Measurements from ENCODE around the gene EPHA4. TPM values are rescaled to one million over a fixed set of nuclear protein-coding genes. Genes with fewer than 3 reads are reported as not detected.

Gene EPHA4
- total RNA-seq, 2 donors from 2014 or later: 70.7 to 88.2 TPM

DNA sequence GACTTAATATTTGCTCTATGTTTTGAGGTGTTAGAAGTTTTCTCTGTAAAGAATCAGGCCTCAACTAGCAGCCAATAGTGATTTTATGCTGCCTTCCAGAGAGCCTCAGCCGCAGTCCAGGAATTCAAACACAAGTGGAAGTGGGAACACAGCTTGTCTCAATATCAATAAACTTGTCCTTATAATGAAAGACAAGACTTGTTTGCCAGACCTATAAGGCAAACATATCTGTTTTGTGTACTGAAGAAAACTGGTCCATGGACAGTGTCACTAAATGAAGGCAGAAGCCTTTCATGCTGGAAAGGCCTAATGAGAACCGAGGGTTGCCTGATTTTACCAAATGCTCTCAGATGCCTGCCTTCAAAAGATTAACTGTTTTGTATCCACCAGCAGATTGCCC is 182.2 kb downstream of the EPHA4 start:
- Mint-ChIP-seq H3K27ac (no peak overlapping the region), H3K27me3 (peaks cover 13% of the 10 kb centered on the region), H3K4me3 (no peak overlapping the region), H3K36me3 (ENCODE audit: low read depth) (no peaks in the 10 kb centered on the region), H3K4me1 (no peaks in the 10 kb centered on the region)
- DNase-seq: no peak
- ATAC-seq: no peak
- H3K9me3 ChIP-seq (ENCODE audit: control insufficient read depth, low read length, poor library complexity, severe bottlenecking): no peaks in the 10 kb centered on the region

GRCh38 chr2:221389421-221389820 is 182.7 kb downstream of the EPHA4 start:
- no peak overlapping the region for H3K4me3 Mint-ChIP-seq
- H3K9me3 ChIP-seq (ENCODE audit: control insufficient read depth, low read length, poor library complexity, severe bottlenecking): no peaks in the 10 kb centered on the region
- no peaks in the 10 kb centered on the region for H3K4me1 Mint-ChIP-seq
- ATAC-seq (no peak), DNase-seq (no peak)
- H3K36me3 Mint-ChIP-seq (ENCODE audit: low read depth): no peaks in the 10 kb centered on the region
- peaks cover 13% of the 10 kb centered on the region for H3K27me3 Mint-ChIP-seq
- no peak overlapping the region for H3K27ac Mint-ChIP-seq

DNA sequence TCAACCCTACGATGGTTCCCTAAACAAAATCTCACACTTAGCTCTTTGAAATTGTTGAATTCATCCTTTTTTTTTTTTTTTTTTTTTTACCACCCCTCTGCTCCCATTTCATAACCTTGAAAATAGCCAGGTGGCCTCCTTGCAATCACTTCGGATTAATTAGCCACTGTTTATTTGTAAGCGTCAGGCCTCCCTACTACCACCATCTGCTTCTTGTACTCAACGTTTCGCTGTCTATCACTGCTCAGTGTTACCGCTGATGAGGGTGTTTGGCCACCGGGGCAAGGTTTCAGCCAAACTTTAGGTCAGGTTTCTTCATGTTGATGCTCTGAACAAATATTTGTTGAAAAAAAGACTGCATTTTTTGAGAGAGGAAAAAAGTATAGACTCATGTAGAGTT is 183.2 kb downstream of the EPHA4 start:
- no peak overlapping the region for H3K27ac Mint-ChIP-seq
- DNase-seq (no peak), ATAC-seq (no peak)
- no peaks in the 10 kb centered on the region for H3K36me3 Mint-ChIP-seq (ENCODE audit: low read depth)
- H3K4me1 Mint-ChIP-seq: no peaks in the 10 kb centered on the region
- H3K27me3 Mint-ChIP-seq: peaks cover 13% of the 10 kb centered on the region
- H3K4me3 Mint-ChIP-seq: no peak overlapping the region
- no peaks in the 10 kb centered on the region for H3K9me3 ChIP-seq (ENCODE audit: control insufficient read depth, low read length, poor library complexity, severe bottlenecking)

DNA sequence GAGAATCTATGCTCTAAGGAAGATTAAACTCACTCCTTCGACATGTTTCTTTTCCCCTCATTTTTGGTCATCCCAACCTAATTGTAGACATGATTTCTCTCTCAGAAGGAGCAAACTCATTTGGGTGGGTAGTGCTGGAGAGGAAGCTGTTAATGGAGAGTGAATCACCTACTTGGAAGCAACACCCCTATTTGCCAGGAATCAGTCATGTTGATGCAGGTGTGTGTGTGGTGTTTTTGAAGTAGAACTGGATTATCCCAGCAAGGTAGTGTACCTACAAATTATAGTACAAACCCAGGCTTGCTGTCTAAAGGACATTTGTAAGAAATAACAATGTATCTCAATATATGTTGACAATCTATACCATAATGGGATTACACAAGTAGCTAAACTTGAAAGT is 186.4 kb downstream of the EPHA4 start:
- no peak overlapping the region for H3K27ac Mint-ChIP-seq
- no peaks in the 10 kb centered on the region for H3K4me1 Mint-ChIP-seq
- H3K27me3 Mint-ChIP-seq: peaks cover 4% of the 10 kb centered on the region
- no peak for ATAC-seq
- no peak overlapping the region for H3K4me3 Mint-ChIP-seq
- DNase-seq: no peak
- H3K36me3 Mint-ChIP-seq (ENCODE audit: low read depth): no peaks in the 10 kb centered on the region
- H3K9me3 ChIP-seq (ENCODE audit: control insufficient read depth, low read length, poor library complexity, severe bottlenecking): no peaks in the 10 kb centered on the region

DNA sequence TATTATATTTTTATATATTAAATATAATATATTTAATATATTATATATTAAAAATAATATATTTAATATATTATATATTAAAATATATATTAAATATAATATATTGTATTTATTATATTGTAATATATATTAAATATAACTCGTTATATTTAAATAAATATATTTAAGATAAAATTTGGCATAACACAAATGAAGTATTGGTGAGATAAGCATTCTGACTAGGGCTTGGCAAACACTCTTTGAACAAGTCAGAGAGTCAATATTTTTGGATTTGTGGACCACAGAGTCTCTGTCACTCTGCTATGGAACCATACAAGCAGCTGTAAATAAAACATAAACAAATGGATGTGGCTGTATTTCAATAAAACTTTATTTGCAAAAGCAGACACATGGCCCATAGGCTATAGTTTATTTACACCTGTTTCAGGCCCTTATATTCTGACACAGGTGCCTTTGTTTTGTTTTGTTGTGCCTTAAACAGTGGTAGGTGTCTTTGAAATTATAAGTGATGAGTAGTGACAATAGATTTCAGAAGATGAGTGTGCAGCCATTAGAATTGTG is 190.1 kb downstream of the EPHA4 start:
- DNase-seq: no peak
- no peak for ATAC-seq
- Mint-ChIP-seq H3K36me3 (ENCODE audit: low read depth) (no peaks in the 10 kb centered on the region), H3K4me3 (no peak overlapping the region), H3K4me1 (peaks cover 10% of the 10 kb centered on the region), H3K27me3 (no peaks in the 10 kb centered on the region), H3K27ac (no peak overlapping the region)
- no peaks in the 10 kb centered on the region for H3K9me3 ChIP-seq (ENCODE audit: control insufficient read depth, low read length, poor library complexity, severe bottlenecking)

GRCh38 chr2:221380686-221381085 is 191.4 kb downstream of the EPHA4 start:
- ATAC-seq (no peak), DNase-seq (no peak)
- peaks cover 10% of the 10 kb centered on the region for H3K4me1 Mint-ChIP-seq
- H3K4me3 Mint-ChIP-seq: no peak overlapping the region
- no peaks in the 10 kb centered on the region for H3K9me3 ChIP-seq (ENCODE audit: control insufficient read depth, low read length, poor library complexity, severe bottlenecking)
- no peaks in the 10 kb centered on the region for H3K36me3 Mint-ChIP-seq (ENCODE audit: low read depth)
- H3K27me3 Mint-ChIP-seq: no peaks in the 10 kb centered on the region
- H3K27ac Mint-ChIP-seq: no peak overlapping the region

DNA sequence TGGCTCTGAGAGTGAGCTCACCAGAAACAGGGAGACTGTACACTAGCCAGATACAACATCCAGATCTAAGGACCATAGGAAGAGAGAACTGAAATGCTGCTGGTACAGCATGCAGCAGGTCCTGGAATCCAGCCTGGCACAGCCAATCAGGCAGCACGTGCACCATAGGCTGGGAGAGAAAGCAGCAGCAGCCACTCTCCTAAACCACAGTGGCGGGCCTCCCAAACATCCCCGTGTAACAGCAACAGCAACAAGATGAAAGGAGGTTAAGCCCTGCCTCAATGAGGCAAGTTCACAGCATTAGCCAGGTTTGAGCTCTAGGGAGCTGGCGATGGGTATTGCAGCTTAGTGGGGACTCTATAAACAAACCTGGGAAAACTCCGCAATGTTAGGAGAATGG is 192.0 kb downstream of the EPHA4 start:
- Mint-ChIP-seq H3K36me3 (ENCODE audit: low read depth) (no peaks in the 10 kb centered on the region), H3K4me3 (peak overlapping the region; percentile 25), H3K27ac (no peak overlapping the region), H3K4me1 (peaks cover 10% of the 10 kb centered on the region), H3K27me3 (no peaks in the 10 kb centered on the region)
- ATAC-seq (no peak), DNase-seq (no peak)
- H3K9me3 ChIP-seq (ENCODE audit: control insufficient read depth, low read length, poor library complexity, severe bottlenecking): no peaks in the 10 kb centered on the region

- H3K9me3 ChIP-seq (ENCODE audit: control insufficient read depth, low read length, poor library complexity, severe bottlenecking): no peaks in the 10 kb centered on the region
- no peak for ATAC-seq
- peaks cover 10% of the 10 kb centered on the region for H3K4me1 Mint-ChIP-seq
- no peak overlapping the region for H3K4me3 Mint-ChIP-seq
- H3K27me3 Mint-ChIP-seq: peaks cover 1% of the 10 kb centered on the region
- H3K27ac Mint-ChIP-seq: peak overlapping the region; percentile 30
- H3K36me3 Mint-ChIP-seq (ENCODE audit: low read depth): no peaks in the 10 kb centered on the region
- DNase-seq: no peak
Observed at GRCh38 chr2:221377597-221377996, 194.5 kb downstream of the EPHA4 start.

DNA sequence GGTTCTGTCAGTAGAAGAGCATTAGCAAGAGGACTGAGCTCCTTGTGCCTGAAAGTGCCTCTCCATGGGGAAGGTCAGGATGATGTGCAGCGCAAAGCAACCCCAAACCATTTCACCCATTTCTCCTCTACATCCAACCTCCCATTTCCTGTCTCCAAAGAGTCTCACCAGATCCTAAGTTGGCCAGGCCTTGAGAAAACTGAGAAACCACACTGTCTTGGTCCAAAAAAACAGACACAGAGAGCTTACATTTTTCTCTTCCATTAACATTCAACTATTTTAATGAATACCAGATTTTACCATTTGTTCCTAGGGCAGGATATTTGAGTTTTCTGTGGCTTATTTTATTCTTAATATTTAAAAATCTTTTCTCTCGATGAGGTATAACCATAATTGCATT is 195.0 kb downstream of the EPHA4 start:
- ATAC-seq (no peak), DNase-seq (no peak)
- H3K4me3 Mint-ChIP-seq: no peak overlapping the region
- H3K36me3 Mint-ChIP-seq (ENCODE audit: low read depth): no peaks in the 10 kb centered on the region
- H3K4me1 Mint-ChIP-seq: peaks cover 10% of the 10 kb centered on the region
- no peak overlapping the region for H3K27ac Mint-ChIP-seq
- no peaks in the 10 kb centered on the region for H3K9me3 ChIP-seq (ENCODE audit: control insufficient read depth, low read length, poor library complexity, severe bottlenecking)
- peaks cover 6% of the 10 kb centered on the region for H3K27me3 Mint-ChIP-seq

- peaks cover 26% of the 10 kb centered on the region for H3K27me3 Mint-ChIP-seq
- no peak overlapping the region for H3K27ac Mint-ChIP-seq
- no peaks in the 10 kb centered on the region for H3K36me3 Mint-ChIP-seq (ENCODE audit: low read depth)
- no peak overlapping the region for H3K4me3 Mint-ChIP-seq
- ATAC-seq (no peak), DNase-seq (no peak)
- peaks cover 4% of the 10 kb centered on the region for H3K4me1 Mint-ChIP-seq
- H3K9me3 ChIP-seq (ENCODE audit: control insufficient read depth, low read length, poor library complexity, severe bottlenecking): no peaks in the 10 kb centered on the region
Observed at GRCh38 chr2:221374234-221374633, 197.9 kb downstream of the EPHA4 start.

DNA sequence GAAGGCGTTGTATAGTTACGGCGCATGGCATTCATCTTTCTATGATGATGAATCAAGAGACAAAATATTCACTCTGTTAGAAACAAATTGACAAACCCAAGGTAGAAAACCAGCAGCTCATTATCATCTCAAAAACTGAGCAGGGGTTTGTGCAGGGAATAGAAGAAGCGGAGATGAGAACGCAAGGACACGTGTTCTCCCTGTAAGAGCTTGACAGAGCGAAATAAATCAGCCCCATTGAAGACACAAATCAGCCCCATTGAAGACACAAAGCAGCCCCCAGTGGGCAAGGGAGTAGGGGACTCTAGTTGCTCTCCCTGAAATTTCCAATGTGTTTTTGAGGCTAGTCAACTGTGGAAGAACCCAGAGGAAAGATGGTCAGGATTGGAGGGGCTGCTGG is 199.2 kb downstream of the EPHA4 start:
- ATAC-seq (no peak), DNase-seq (no peak)
- Mint-ChIP-seq H3K4me3 (no peak overlapping the region), H3K4me1 (peaks cover 4% of the 10 kb centered on the region), H3K27ac (no peak overlapping the region), H3K27me3 (peaks cover 28% of the 10 kb centered on the region), H3K36me3 (ENCODE audit: low read depth) (no peaks in the 10 kb centered on the region)
- no peaks in the 10 kb centered on the region for H3K9me3 ChIP-seq (ENCODE audit: control insufficient read depth, low read length, poor library complexity, severe bottlenecking)

DNA sequence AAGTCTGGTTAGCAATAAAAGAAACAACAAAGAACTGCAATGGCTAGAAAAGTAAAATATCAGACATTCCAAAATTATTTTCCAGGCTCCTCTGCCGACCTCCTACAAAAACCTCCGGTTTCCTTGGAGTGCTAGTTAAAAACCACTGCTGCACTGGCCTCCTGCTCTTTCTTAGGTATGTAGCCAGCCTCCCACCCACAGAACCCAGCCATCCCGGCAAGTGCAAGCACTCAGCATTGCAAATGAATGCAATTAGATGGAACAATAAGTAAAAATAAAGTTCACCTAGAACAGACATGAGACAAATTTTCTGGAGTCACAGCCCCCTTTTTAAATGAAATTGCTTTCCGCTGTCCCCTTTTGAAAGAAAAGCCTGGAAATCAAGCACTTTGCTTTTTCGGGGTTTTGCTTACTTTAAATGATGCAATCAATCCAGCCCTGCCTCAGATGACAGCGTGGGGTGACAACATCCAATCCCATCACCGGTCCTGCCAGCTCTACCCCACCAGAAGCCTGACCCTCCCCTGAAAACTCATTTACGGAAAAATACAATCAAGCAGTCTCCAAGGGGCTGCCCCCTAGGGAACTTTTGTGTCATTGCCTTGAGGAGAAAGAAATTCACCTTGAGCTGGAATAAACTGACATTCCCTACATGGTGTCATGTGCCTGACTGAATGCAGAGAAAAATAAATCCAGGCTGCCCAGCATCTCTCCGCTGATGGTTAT is 199.8 kb downstream of the EPHA4 start:
- Mint-ChIP-seq H3K4me1 (no peaks in the 10 kb centered on the region), H3K27ac (no peak overlapping the region), H3K27me3 (peaks cover 28% of the 10 kb centered on the region), H3K36me3 (ENCODE audit: low read depth) (no peaks in the 10 kb centered on the region), H3K4me3 (no peak overlapping the region)
- ATAC-seq: no peak
- no peak for DNase-seq
- no peaks in the 10 kb centered on the region for H3K9me3 ChIP-seq (ENCODE audit: control insufficient read depth, low read length, poor library complexity, severe bottlenecking)

DNA sequence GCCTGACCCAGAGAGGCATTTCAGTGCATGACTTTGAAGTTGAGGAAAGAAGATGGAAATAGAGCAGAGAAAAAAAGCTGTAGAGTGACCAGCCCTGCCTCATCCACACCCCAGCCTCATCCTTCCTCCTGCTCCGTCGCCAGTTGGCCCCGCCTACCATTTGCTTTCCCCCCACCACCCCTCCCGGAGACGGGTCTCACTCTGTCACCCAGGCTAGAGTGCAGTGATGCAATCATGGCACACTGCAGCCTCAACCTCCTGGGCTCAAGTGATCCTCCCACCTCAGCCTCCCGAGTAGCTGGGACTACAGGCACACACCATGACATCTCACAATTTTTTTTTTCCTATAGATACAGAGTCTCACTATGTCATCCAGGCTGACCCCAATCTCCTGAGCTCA is 200.8 kb downstream of the EPHA4 start:
- Mint-ChIP-seq H3K4me3 (no peak overlapping the region), H3K36me3 (ENCODE audit: low read depth) (no peaks in the 10 kb centered on the region), H3K27ac (no peak overlapping the region)

GRCh38 chr2:221370857-221371211 is 201.3 kb downstream of the EPHA4 start:
- DNase-seq (no peak), ATAC-seq (no peak)
- Mint-ChIP-seq H3K4me1 (no peaks in the 10 kb centered on the region), H3K4me3 (no peak overlapping the region), H3K27me3 (peaks cover 28% of the 10 kb centered on the region), H3K36me3 (ENCODE audit: low read depth) (no peaks in the 10 kb centered on the region), H3K27ac (no peak overlapping the region)
- H3K9me3 ChIP-seq (ENCODE audit: control insufficient read depth, low read length, poor library complexity, severe bottlenecking): no peaks in the 10 kb centered on the region

More for the DNA sequence above, 200.8 kb downstream of the EPHA4 start:
- no peaks in the 10 kb centered on the region for H3K9me3 ChIP-seq (ENCODE audit: control insufficient read depth, low read length, poor library complexity, severe bottlenecking)
- Mint-ChIP-seq H3K27me3 (peaks cover 28% of the 10 kb centered on the region), H3K4me1 (no peaks in the 10 kb centered on the region)
- no peak for DNase-seq
- no peak for ATAC-seq
